Measurements from ENCODE around the gene IDH3B. TPM values are rescaled to one million over a fixed set of nuclear protein-coding genes. Genes with fewer than 3 reads are reported as not detected.

Gene IDH3B
- total and polyA plus RNA-seq, 9 of the 15 experiments (the other 6 are each of a cell fraction or from before 2014, with no cell fraction given): 91.7 to 224 (median 155) TPM

DNA sequence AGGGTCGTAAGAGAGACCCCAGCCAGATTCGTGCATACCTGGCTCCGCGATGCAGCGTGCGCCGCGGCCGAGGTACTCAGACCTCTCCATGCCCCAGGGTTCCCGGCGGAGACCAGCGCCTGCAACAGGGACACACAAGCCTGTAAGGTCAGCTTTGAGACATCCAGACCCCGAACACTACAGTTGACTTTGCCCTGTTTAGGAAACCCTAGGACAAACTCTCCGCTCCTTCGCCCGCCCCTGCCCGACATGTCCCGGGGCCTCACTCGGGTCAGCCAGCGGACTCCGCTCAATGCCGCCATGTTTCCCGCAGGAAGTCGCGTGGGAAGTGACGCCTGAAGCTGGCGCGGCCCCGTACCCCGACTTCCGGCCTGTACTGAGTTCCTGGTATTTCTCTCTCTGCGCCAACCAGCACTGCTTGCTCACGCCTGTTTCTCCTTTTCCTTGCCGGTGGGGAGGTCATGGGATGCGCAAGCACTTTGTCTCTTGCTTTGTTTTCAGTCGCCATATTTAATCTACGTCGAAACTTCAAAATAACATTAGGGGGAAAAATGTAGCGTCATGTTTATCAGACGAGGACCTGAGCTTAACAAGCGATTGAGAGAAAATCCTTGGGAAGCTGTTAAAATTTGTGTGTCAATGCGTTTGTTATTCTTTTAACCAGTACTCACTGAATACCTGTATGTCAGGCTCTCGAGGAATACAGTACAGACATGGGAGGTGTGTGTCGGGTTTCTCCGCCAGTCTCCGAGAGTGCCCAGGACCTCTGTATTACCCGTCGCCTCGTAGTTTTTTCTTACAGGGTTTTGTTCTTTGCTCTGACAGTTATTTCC, at the start of gene IDH3B (continued):
- TF ChIP-seq ELF1 (tag; IDR thresholded peaks at IDR 0.05) (peak; percentile 92), NFRKB (IDR thresholded peaks at IDR 0.05; ENCODE audit: low read depth) (peak; percentile 86), SIX5 (IDR thresholded peaks at IDR 0.05; ENCODE audit: borderline replicate concordance in 1 of 2, insufficient read depth in 1 of 2, low read depth in 1 of 2, low read length in 2 of 2) (peak; percentile 23 to 51; a peak in 1 of 4 replicates), HCFC1 (IDR thresholded peaks at IDR 0.05; ENCODE audit: low read depth, low read length) (peak; percentile 88), RBM15 (IDR thresholded peaks at IDR 0.05; ENCODE audit: insufficient read depth, low read length) (no peak), STAT5A (IDR thresholded peaks at IDR 0.05; ENCODE audit: borderline replicate concordance, low read length) (peak; percentile 61; the same call in 1 of the 2 replicates), CHD2 (IDR thresholded peaks at IDR 0.05; ENCODE audit: low read depth, low read length) (0 out of 2 replicates have a peak, but pooled peaks have one; percentile 24), ARID4B (CRISPR knock-in tag; IDR thresholded peaks at IDR 0.05) (peak; percentile 95), ZBTB11 (CRISPR knock-in tag; IDR thresholded peaks at IDR 0.05) (peak in 1 of 3 experiments; percentile 63; a peak in 2 of 6 replicates), FOXK2 (conservative IDR thresholded peaks at IDR 0.05 in 1 of 2, IDR thresholded peaks at IDR 0.05 in 1 of 2; ENCODE audit: low read depth in 2 of 2) (peak; percentile 92 to 95), DIDO1 (tag; IDR thresholded peaks at IDR 0.05; ENCODE audit: low read depth) (peak; percentile 84)
- TF ChIP-seq, protein P1, sequence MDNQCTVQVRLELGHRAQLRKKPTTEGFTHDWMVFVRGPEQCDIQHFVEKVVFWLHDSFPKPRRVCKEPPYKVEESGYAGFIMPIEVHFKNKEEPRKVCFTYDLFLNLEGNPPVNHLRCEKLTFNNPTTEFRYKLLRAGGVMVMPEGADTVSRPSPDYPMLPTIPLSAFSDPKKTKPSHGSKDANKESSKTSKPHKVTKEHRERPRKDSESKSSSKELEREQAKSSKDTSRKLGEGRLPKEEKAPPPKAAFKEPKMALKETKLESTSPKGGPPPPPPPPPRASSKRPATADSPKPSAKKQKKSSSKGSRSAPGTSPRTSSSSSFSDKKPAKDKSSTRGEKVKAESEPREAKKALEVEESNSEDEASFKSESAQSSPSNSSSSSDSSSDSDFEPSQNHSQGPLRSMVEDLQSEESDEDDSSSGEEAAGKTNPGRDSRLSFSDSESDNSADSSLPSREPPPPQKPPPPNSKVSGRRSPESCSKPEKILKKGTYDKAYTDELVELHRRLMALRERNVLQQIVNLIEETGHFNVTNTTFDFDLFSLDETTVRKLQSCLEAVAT (IDR thresholded peaks at IDR 0.05): peak in 1 of 2 experiments; percentile 86; a peak in 2 of 4 replicates
- TF ChIP-seq, protein P2, sequence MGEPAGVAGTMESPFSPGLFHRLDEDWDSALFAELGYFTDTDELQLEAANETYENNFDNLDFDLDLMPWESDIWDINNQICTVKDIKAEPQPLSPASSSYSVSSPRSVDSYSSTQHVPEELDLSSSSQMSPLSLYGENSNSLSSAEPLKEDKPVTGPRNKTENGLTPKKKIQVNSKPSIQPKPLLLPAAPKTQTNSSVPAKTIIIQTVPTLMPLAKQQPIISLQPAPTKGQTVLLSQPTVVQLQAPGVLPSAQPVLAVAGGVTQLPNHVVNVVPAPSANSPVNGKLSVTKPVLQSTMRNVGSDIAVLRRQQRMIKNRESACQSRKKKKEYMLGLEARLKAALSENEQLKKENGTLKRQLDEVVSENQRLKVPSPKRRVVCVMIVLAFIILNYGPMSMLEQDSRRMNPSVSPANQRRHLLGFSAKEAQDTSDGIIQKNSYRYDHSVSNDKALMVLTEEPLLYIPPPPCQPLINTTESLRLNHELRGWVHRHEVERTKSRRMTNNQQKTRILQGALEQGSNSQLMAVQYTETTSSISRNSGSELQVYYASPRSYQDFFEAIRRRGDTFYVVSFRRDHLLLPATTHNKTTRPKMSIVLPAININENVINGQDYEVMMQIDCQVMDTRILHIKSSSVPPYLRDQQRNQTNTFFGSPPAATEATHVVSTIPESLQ (CRISPR knock-in tag; IDR thresholded peaks at IDR 0.05): peak; percentile 18; the same call in 1 of the 2 replicates

Measured in K562 (cell line).